PC-9 (cell line): ENCODE data around the gene PSMC5. TPM values are rescaled to one million over a fixed set of nuclear protein-coding genes. Genes with fewer than 3 reads are reported as not detected.
A peak's percentile ranks its signal among the peaks of the same experiment; 100 is the strongest.

Experiments used
- BruUV-seq: library from RNA; stranded (reverse); fragments of 400-500 nt; replicated peaks from 2 replicates; lab custom pipeline; 2021; lab: Mats Ljungman, UMichigan
- CTCF ChIA-PET: fragments of 300-600 bp; sonication (Branson Sonifier 250); formaldehyde crosslinking; loops from one replicate; lab custom pipeline; 2022; ENCODE audit warnings: antibody characterized with exemption; lab: Charles Lee
- POLR2A ChIA-PET: fragments of 300-600 bp; sonication (Branson Sonifier 250); formaldehyde crosslinking; loops from one replicate; lab custom pipeline; 2022; ENCODE audit warnings: antibody characterized with exemption; ENCODE audit not compliant: unreplicated experiment; lab: Charles Lee
- DNase-seq, 2 experiments: peaks; one replicate each; pipeline versions ENCODE4 v3.0.0 to v3.0.0-alpha.2; 2015 to 2022; ENCODE audit warnings: mixed read lengths in 1 of 2
- H2AFZ ChIP-seq: fragments of 200-600 bp; sonication (generic); 2 replicates; pipeline ENCODE4 v1.8.1; 2017; ENCODE audit warnings: antibody characterized with exemption
- H3F3A ChIP-seq: fragments of 200-600 bp; sonication (generic); 2 replicates; pipeline ENCODE4 v1.8.1; 2017; ENCODE audit warnings: antibody characterized with exemption, mild to moderate bottlenecking, low read depth; ENCODE audit not compliant: insufficient read depth
- H3K27ac ChIP-seq: fragments of 200-600 bp; sonication (generic); 2 replicates; pipeline ENCODE4 v1.6.1; 2016; ENCODE audit warnings: mixed run types
- H3K27me3 ChIP-seq: fragments of 200-600 bp; sonication (generic); 2 replicates; pipeline ENCODE4 v1.6.1; 2016; ENCODE audit warnings: low read depth, mixed run types; ENCODE audit not compliant: insufficient read depth
- H3K36me3 ChIP-seq: fragments of 200-600 bp; sonication (generic); 2 replicates; pipeline ENCODE4 v1.6.1; 2016; ENCODE audit warnings: low read depth, mixed run types
- H3K4me1 ChIP-seq: fragments of 200-600 bp; sonication (generic); replicated peaks from 2 replicates; pipeline ENCODE4 v1.6.1; 2016; ENCODE audit warnings: mixed run types; ENCODE audit not compliant: insufficient read depth
- H3K4me2 ChIP-seq: fragments of 200-600 bp; sonication (generic); 2 replicates; pipeline ENCODE4 v1.6.1; 2017; ENCODE audit warnings: mixed run types
- H3K4me3 ChIP-seq: fragments of 200-600 bp; sonication (generic); 2 replicates; pipeline ENCODE4 v1.6.1; 2016; ENCODE audit warnings: mixed run types
- H3K79me2 ChIP-seq: fragments of 200-600 bp; sonication (generic); 2 replicates; pipeline ENCODE4 v1.6.1; 2017; ENCODE audit warnings: low read depth, mixed run types
- H3K9me2 ChIP-seq: fragments of 200-600 bp; sonication (generic); 2 replicates; pipeline ENCODE4 v1.8.1; 2017; ENCODE audit warnings: mild to moderate bottlenecking; ENCODE audit not compliant: insufficient read depth
- H3K9me3 ChIP-seq: fragments of 200-600 bp; sonication (generic); 2 replicates; pipeline ENCODE4 v1.8.1; 2016; ENCODE audit warnings: low read depth; ENCODE audit not compliant: insufficient read depth
- H4K20me1 ChIP-seq: fragments of 200-600 bp; sonication (generic); 2 replicates; pipeline ENCODE4 v1.8.1; 2017; ENCODE audit not compliant: insufficient read depth
- CTCF ChIP-seq: fragments of 200-600 bp; sonication (generic); conservative IDR thresholded peaks from 2 replicates; pipeline ENCODE4 v1.6.1; 2017; ENCODE audit warnings: mixed run types, antibody characterized with exemption, mild to moderate bottlenecking, moderate library complexity
- EZH2 ChIP-seq: fragments of 200-600 bp; sonication (generic); IDR thresholded peaks from 2 replicates; pipeline ENCODE4 v1.8.0; 2017; ENCODE audit warnings: antibody characterized with exemption, low read depth
- intact Hi-C: fragments of 100-400 bp; cut with micrococcal nuclease; formaldehyde crosslinking; loops from one replicate; pipeline ENCODE4 v1.10.0; 2022; ENCODE audit not compliant: unreplicated experiment
- total RNA-seq: library from RNA; stranded (reverse); gene quantifications from 2 replicates; pipeline ENCODE4 v1.2.3, GENCODE V29; 2021

Gene PSMC5
- total RNA-seq, 1 experiment from 2014 or later: 150 TPM

- H3K4me3 ChIP-seq: peak overlapping the region; percentile 35; the same call in 1 of the 2 replicates
- H3K9me2 ChIP-seq: no peaks in the 10 kb centered on the region
- H3K4me2 ChIP-seq: peak overlapping the region; percentile 88
- H2AFZ ChIP-seq: no peak overlapping the region
- CTCF ChIA-PET: interaction anchor here (0.6 to 1.1 kb wide), 3 partner anchors 11 to 1773 kb away, joined by 3 to 4 read pairs (median 3); no protein-coding TSS in a partner anchor
- peaks cover 9% of the 10 kb centered on the region for H4K20me1 ChIP-seq
- TSS peak; percentile 2 for BruUV-seq
- peaks cover 22% of the 10 kb centered on the region for H3F3A ChIP-seq
- 0 out of 2 replicates have a peak, but pooled peaks cover 6% of the 10 kb centered on the region for H3K36me3 ChIP-seq
- no peaks in the 10 kb centered on the region for H3K9me3 ChIP-seq
- H3K27ac ChIP-seq: peak overlapping the region; percentile 43; the same call in 1 of the 2 replicates
- H3K27me3 ChIP-seq: no peaks in the 10 kb centered on the region
- H3K79me2 ChIP-seq: peaks cover 61% of the 10 kb centered on the region
- H3K4me1 ChIP-seq: peaks cover 42% of the 10 kb centered on the region
- intact Hi-C loops: loop anchor here (1.0 kb wide), 1 partner anchor 11 kb away; the partner anchor contains the start of genes FTSJ3 and PSMC5
- POLR2A ChIA-PET: interaction anchor here (0.6 kb wide), 1 partner anchor 10 kb away, joined by 6 read pairs; no protein-coding TSS in a partner anchor
- peak; percentile 83 to 84 for DNase-seq
- TF ChIP-seq CTCF (no peak), EZH2 (no peak)
Observed at GRCh38 chr17:63838631-63839171, 11.5 kb downstream of the PSMC5 start.

GRCh38 chr17:63840591-63841349, 13.5 kb downstream of the PSMC5 start:
- Histone ChIP-seq H3K79me2 (peaks cover 57% of the 10 kb centered on the region), H3K4me2 (peak overlapping the region; percentile 88), H2AFZ (no peak overlapping the region), H4K20me1 (peaks cover 8% of the 10 kb centered on the region), H3F3A (peaks cover 19% of the 10 kb centered on the region), H3K27me3 (no peaks in the 10 kb centered on the region), H3K36me3 (no peaks in the 10 kb centered on the region), H3K9me3 (no peaks in the 10 kb centered on the region), H3K4me3 (peak overlapping the region; percentile 86), H3K9me2 (no peaks in the 10 kb centered on the region), H3K27ac (peak overlapping the region; percentile 43; the same call in 1 of the 2 replicates), H3K4me1 (peaks cover 45% of the 10 kb centered on the region)
- POLR2A ChIA-PET: interaction anchor here (0.6 kb wide), 1 partner anchor 66 kb away, joined by 3 read pairs; no protein-coding TSS in a partner anchor
- intact Hi-C loops: loop anchor here (5.0 to 10.0 kb wide), 2 partner anchors 218 to 416 kb away; partner anchors contain the start of gene MAP3K3
- TF ChIP-seq CTCF: no peak
- no peak for TF ChIP-seq EZH2
- TSS peak; percentile 35 for BruUV-seq
- CTCF ChIA-PET: no interaction called here
- no peak for DNase-seq
